Activated CD8-positive, alpha-beta T cell treated with anti-CD3 and anti-CD28 coated beads, Interleukin-2, amount 10 ng/mL, durations not matched to agents 7 days and 5 days (primary cell): ENCODE data around the gene ARNT2. TPM values are rescaled to one million over a fixed set of nuclear protein-coding genes. Genes with fewer than 3 reads are reported as not detected.

ENCODE experiments used
- ATAC-seq: fragments of 150-1000 bp; cut with Tn5 transposase; one replicate; pipeline ENCODE4 v1.10.0; 2021; ENCODE audit warnings: moderate library complexity
- CTCF ChIA-PET: fragments of 350-600 bp; sonication (Branson Sonifier 250); formaldehyde crosslinking; loops from one replicate; lab custom pipeline; 2021; ENCODE audit warnings: antibody characterized with exemption; lab: Charles Lee
- POLR2A ChIA-PET: fragments of 350-600 bp; sonication (Branson Sonifier 250); formaldehyde crosslinking; loops from one replicate; lab custom pipeline; 2021; ENCODE audit warnings: antibody characterized with exemption; lab: Charles Lee
- DNase-seq: peaks from one replicate; pipeline ENCODE4 v3.0.0-alpha.2; 2020
- H3K27ac Mint-ChIP-seq: one replicate; pipeline ENCODE4 v1.8.0; 2021; ENCODE audit warnings: mild to moderate bottlenecking, mixed read lengths
- H3K27me3 Mint-ChIP-seq: one replicate; pipeline ENCODE4 v1.8.0; 2021; ENCODE audit warnings: low read depth, mixed read lengths
- H3K36me3 Mint-ChIP-seq: one replicate; pipeline ENCODE4 v1.8.0; 2021; ENCODE audit warnings: low read depth, mixed read lengths
- H3K4me1 Mint-ChIP-seq: one replicate; pipeline ENCODE4 v1.8.0; 2021; ENCODE audit warnings: low read depth, mixed read lengths
- H3K4me3 Mint-ChIP-seq: one replicate; pipeline ENCODE4 v1.8.0; 2021; ENCODE audit warnings: mild to moderate bottlenecking, mixed read lengths
- H3K9me3 Mint-ChIP-seq: one replicate; pipeline ENCODE4 v1.8.0; 2022; ENCODE audit warnings: mixed read lengths; ENCODE audit not compliant: insufficient read depth
- total RNA-seq, 2 experiments: library from RNA; stranded (reverse); gene quantifications; one replicate each; pipeline ENCODE4 v1.2.3, GENCODE V29; 2021

ARNT2 gene
- total RNA-seq, 2 experiments from 2014 or later: not detected

DNA sequence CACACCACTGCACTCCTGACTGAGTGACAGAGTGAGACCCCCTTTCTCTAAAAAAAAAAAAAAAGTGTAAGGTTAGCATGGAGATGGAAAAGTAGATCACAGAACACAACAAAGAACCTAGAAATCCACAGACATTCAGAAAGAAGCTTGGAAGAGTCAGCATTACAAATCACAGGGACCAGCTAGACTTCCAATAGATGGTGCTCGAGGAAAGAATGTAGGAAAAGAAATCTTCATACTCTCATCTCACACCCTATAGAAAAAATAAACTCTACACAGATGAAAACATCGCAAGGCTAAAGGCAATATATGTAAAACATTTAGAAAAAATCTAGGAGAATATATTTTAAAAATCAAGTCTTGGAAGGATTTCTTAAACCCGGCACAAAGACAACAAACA is 196.4 kb downstream of the ARNT2 start:
- Mint-ChIP-seq H3K27me3 (peaks cover 9% of the 10 kb centered on the region), H3K4me3 (no peak overlapping the region), H3K36me3 (no peaks in the 10 kb centered on the region), H3K9me3 (no peaks in the 10 kb centered on the region), H3K27ac (no peak overlapping the region), H3K4me1 (no peaks in the 10 kb centered on the region)
- ATAC-seq (no peak), DNase-seq (no peak)
- ChIA-PET POLR2A (no interaction called here), CTCF (interaction anchor here (0.9 kb wide), 1 partner anchor 176 kb away, joined by 3 read pairs; no protein-coding TSS in a partner anchor)

DNA sequence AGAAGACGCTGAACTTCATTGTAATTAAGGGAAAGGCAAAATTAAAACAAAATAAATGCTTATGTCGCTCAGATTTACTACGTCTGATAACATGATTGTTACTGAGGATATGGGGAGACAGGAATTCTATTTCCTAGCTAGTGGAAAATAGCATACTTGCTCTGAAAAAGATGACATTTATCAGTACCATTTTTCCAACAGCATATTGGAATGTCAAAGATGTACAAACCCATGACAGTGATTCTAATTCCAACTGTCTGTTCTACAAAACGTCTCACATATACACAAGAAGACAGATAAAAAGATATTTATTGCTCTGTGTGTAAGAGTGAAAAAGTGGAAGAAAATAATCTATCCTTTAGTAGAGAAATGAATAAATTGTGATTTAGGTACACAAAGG is 197.1 kb downstream of the ARNT2 start:
- H3K4me3 Mint-ChIP-seq: no peak overlapping the region
- ChIA-PET POLR2A (no interaction called here), CTCF (no interaction called here)
- peaks cover 9% of the 10 kb centered on the region for H3K27me3 Mint-ChIP-seq
- DNase-seq: no peak
- ATAC-seq: no peak
- H3K9me3 Mint-ChIP-seq: no peaks in the 10 kb centered on the region
- no peak overlapping the region for H3K27ac Mint-ChIP-seq
- H3K4me1 Mint-ChIP-seq: no peaks in the 10 kb centered on the region
- H3K36me3 Mint-ChIP-seq: no peaks in the 10 kb centered on the region

DNA sequence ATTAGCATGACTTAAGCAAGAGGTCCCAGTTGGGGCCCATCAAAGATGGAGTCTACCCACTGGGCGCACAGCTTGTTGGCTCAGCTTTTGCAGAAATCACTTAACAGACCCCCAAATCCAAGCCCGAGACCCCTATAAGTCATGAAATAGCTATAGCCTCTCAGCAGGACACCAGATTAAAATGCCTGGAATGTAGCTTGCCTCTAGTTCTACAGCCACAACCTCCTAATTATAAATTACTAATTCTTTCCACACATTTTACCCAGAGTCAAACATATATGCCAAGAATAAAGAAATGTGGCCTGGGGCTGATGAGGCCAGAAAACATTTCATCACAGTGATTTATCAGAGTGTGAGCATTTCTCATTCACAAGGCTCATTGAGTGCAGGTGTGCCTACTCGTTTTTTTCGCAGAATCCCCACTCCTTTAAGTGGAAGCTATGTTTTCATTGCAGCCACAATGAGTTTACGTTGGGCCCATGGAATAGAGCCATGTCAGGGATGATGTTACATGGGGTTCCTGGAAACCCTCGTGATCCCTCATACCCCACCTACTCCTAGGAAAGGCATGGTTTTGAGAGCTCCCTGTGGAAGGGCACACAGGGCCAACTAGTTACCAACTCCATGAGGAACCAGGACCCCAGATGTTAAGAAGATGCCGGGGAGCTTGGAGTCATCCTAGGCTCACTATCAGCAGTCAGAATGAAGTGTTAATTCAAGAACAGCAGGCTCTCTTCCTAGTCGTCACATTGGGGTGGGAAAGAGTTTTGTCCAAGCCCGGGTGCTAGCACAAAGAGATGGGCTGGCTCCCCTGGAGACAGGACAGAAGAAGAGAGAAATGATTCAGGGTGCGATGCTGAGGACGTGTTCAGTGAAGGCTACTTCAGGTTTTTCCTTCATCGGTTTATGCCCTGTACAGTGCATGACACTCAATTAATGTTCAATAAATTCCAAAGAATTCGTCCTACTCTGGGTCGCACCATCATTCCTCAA is 200.7 kb downstream of the ARNT2 start:
- no peaks in the 10 kb centered on the region for H3K27me3 Mint-ChIP-seq
- no peak for DNase-seq
- H3K4me1 Mint-ChIP-seq: no peaks in the 10 kb centered on the region
- POLR2A ChIA-PET: no interaction called here
- ATAC-seq: no peak
- no peak overlapping the region for H3K4me3 Mint-ChIP-seq
- CTCF ChIA-PET: interaction anchor here (1.4 kb wide), 1 partner anchor 171 kb away, joined by 4 read pairs; no protein-coding TSS in a partner anchor
- no peaks in the 10 kb centered on the region for H3K36me3 Mint-ChIP-seq
- H3K9me3 Mint-ChIP-seq: no peaks in the 10 kb centered on the region
- H3K27ac Mint-ChIP-seq: no peak overlapping the region

DNA sequence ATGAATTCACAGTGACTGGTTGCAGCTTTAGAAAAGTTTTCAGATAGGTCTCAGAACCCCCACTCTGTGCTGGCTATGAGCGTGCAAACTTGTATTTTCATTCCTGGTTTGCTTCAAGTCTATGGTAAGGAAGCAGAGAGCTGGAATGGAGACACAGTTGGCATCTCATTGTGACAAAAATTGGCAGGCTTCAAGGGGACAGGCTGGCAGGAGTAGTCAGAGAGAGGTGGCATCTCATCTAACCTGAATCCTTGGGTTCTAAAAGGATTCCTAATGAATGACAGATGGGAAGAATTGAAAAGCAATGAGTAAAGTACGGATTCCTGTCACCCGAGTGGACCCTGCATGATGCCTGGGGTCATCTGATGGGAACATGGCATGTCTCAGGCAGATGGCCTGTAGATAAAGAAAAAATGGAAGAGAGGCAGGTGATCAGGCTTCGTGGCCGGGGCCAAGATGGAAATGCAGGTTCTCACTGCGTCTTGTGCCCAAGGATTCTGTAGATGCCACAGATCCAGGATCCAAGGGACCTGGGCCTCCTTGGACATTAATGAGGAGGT is 201.5 kb downstream of the ARNT2 start:
- H3K27me3 Mint-ChIP-seq: no peaks in the 10 kb centered on the region
- no peaks in the 10 kb centered on the region for H3K36me3 Mint-ChIP-seq
- no peak overlapping the region for H3K4me3 Mint-ChIP-seq
- ChIA-PET CTCF (interaction anchor here (1.4 kb wide), 1 partner anchor 171 kb away, joined by 4 read pairs; no protein-coding TSS in a partner anchor), POLR2A (no interaction called here)
- DNase-seq (no peak), ATAC-seq (no peak)
- no peaks in the 10 kb centered on the region for H3K4me1 Mint-ChIP-seq
- no peaks in the 10 kb centered on the region for H3K9me3 Mint-ChIP-seq
- no peak overlapping the region for H3K27ac Mint-ChIP-seq

DNA sequence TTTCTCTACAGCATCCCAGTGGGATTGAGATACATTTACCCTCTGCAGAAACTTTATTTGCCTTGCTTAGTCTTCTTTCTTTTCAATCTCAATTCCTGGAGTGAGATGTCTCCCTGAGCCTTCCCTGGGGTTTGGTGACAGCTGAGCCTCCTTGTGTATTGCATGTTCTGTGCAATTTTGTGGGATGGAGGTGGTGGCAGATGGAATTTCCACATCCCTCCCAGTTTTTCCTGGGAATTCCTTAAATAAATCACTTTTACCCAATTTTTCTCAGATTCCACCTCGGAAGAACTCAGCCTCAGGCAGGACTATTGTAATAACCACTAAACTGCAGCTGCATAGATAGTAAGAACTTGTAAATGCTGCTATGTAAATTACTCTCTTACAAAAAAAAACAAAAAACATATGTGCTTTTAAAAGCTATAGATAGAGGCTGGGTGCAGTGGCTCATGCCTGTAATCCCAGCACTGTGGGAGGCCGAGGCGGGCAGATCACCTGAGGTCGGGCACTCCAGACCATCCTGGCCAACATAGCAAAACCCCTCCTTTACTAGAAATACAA is 202.4 kb downstream of the ARNT2 start:
- ATAC-seq (no peak), DNase-seq (no peak)
- no peak overlapping the region for H3K27ac Mint-ChIP-seq
- no peaks in the 10 kb centered on the region for H3K9me3 Mint-ChIP-seq
- no peaks in the 10 kb centered on the region for H3K36me3 Mint-ChIP-seq
- no peak overlapping the region for H3K4me3 Mint-ChIP-seq
- H3K4me1 Mint-ChIP-seq: no peaks in the 10 kb centered on the region
- CTCF ChIA-PET: no interaction called here
- H3K27me3 Mint-ChIP-seq: no peaks in the 10 kb centered on the region
- POLR2A ChIA-PET: no interaction called here

DNA sequence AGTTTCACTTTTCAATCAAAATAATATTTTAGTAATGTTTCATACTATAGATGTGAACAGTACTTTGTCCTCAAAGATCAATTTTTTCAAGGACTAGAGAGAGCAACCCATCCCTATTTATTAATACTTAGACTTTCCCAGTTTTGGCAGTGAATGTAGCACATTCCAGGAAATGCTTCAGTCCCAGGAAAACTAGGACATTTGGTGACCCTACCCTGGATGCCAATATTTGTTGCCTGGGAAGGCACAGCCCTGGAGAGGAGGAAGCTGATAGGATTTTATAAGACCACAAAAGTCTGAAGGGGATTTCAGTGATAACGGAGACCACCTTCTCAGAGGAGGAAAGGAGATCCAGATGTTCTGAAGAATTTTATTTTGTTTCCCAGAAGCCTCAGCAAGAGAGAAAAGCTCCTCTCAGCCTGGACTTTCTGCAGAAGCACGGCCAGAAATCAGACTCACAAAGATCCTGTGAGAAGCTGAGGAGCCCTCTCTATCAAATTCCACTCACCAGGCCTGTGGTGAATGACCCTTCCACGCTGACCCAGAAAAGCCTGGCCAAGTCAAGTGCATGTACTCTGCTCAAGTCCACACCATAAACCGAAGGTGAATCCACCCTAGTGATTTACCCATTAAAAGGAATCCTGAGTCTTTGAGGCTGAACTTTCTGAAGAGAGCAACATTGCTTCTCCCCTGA is 203.3 kb downstream of the ARNT2 start:
- Mint-ChIP-seq H3K4me3 (no peak overlapping the region), H3K36me3 (no peaks in the 10 kb centered on the region), H3K27me3 (no peaks in the 10 kb centered on the region), H3K27ac (no peak overlapping the region), H3K9me3 (no peaks in the 10 kb centered on the region), H3K4me1 (no peaks in the 10 kb centered on the region)
- POLR2A ChIA-PET: no interaction called here
- DNase-seq (no peak), ATAC-seq (no peak)
- CTCF ChIA-PET: no interaction called here

DNA sequence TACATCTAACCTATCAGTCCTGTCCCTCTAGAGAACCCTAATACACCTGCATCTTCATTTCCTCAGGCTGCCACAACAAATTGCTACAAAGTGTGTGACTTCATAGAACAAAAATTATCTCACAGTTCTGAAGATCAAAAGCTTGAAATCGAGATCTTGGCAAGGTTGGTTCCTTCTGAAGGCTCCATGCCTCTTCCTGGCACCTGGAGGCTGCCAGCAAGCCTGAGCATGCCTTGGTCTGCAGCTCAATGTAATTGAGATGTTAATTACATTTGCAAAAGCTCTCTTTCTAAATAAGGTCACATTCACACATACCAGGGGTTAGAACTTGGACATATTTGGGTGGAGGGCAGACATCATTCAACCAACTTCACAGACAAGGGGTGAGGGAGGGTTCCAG is 204.5 kb downstream of the ARNT2 start:
- ChIA-PET POLR2A (no interaction called here), CTCF (no interaction called here)
- no peak overlapping the region for H3K4me3 Mint-ChIP-seq

DNA sequence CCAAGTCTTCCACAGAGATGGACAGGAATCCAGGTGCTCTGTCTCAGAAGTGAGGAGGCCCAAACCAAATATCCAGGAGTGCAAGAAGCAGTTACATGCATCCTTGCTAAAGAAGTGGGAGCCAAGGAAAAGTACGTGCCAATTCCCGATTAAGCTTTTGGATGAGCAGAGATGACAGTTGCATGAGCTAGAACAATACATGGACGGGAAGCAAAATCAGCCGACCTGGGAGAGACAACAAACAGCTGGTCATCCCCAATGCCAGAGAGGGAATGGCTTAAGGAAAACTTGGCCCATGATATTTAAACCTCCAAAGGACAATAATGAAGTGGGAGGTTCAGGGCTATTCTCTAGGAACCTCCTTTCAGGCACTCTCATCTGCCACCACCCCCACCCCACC is 204.9 kb downstream of the ARNT2 start:
- Mint-ChIP-seq H3K4me1 (no peaks in the 10 kb centered on the region), H3K27me3 (no peaks in the 10 kb centered on the region), H3K4me3 (no peak overlapping the region), H3K27ac (no peak overlapping the region), H3K9me3 (no peaks in the 10 kb centered on the region), H3K36me3 (no peaks in the 10 kb centered on the region)
- ATAC-seq (no peak), DNase-seq (no peak)
- CTCF ChIA-PET: no interaction called here
- POLR2A ChIA-PET: no interaction called here

More for the DNA sequence above, 204.5 kb downstream of the ARNT2 start:
- H3K27me3 Mint-ChIP-seq: no peaks in the 10 kb centered on the region
- H3K27ac Mint-ChIP-seq: no peak overlapping the region
- no peaks in the 10 kb centered on the region for H3K4me1 Mint-ChIP-seq
- DNase-seq: no peak
- no peaks in the 10 kb centered on the region for H3K9me3 Mint-ChIP-seq
- no peaks in the 10 kb centered on the region for H3K36me3 Mint-ChIP-seq
- no peak for ATAC-seq

DNA sequence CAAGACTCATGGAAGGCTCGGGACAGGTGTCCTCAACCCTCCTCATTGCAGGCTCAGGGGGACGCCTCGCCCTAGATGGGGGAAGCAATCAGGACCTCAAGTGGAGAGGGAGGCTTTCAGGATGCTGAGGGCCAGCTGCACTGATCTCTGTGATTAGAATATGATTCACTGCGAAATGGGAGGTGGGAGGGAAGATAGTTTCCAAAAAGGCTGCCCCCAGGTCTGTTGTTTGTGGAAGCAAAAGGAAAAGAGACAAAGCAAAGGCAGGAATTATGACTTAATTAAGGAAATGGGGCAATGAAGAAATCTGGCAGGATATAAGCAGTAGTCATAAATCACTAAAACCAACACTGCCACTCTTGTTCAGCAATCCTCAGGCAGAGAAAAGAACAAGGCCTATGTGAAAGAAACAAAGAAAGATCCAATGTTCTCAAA is 205.3 kb downstream of the ARNT2 start:
- ATAC-seq (no peak), DNase-seq (no peak)
- Mint-ChIP-seq H3K9me3 (no peaks in the 10 kb centered on the region), H3K4me1 (no peaks in the 10 kb centered on the region), H3K27ac (no peak overlapping the region), H3K36me3 (no peaks in the 10 kb centered on the region), H3K4me3 (no peak overlapping the region), H3K27me3 (no peaks in the 10 kb centered on the region)
- POLR2A ChIA-PET: no interaction called here
- CTCF ChIA-PET: no interaction called here

DNA sequence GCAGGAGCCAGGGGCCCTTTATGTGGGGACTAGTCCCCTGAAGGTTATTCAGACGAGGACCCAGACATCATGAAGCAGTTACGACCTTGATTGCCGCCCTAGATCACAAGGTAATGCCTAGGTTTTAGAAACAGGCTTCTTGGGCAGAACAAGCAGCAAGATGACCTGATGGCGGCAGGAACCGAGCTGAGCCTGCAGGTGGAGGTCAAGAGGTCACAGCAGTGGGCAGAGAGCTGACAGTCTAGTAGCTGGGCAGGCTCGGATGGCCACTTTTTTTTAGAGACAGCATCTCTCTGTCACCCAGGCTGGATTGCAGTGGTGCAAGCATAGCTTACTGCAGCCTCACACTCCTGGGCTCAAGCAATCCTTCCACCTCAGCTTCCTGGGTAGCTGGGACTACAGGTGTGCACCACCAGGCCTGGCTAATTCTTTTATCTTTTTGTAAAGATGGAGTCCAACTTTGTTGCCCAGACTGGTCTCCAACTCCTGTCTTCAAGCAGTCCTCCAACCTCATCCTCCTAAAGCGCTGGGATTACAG is 207.4 kb downstream of the ARNT2 start:
- Mint-ChIP-seq H3K36me3 (no peaks in the 10 kb centered on the region), H3K27ac (no peak overlapping the region), H3K4me3 (no peak overlapping the region), H3K27me3 (peaks cover 2% of the 10 kb centered on the region), H3K4me1 (no peaks in the 10 kb centered on the region), H3K9me3 (no peaks in the 10 kb centered on the region)
- DNase-seq (no peak), ATAC-seq (no peak)
- POLR2A ChIA-PET: no interaction called here
- CTCF ChIA-PET: no interaction called here

DNA sequence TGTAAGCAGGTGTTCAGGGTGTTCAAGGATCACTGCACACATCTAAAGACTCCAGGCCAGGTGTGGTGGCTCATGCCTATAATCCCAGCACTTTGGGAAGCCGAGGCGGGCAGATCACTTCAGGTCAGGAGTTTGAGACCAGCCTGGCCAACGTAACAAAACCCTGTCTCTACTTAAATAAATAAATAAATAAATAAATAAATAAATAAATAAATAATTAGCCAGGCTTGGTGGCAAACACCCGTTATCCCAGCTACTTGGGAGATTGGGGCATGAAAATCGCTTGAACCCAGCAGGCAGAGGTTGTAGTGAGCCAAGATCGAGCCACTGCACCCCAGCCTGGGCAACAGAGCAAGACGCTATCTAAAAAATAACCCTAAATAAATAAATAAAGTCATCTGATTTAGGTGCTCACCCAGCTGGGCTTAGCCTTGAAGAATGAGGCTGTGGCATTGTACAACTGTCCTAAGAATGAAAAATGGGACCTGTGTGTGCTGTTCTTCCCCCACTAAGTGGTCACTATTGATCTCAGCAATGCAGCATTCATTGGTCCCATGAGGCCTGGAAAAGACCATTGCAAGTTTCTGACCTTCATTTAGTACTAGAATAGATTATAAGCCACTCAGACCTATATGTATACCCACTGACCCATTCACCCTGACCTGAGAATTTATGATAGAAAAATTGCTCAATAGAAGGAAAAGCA is 208.1 kb downstream of the ARNT2 start:
- no peaks in the 10 kb centered on the region for H3K9me3 Mint-ChIP-seq
- ATAC-seq (no peak), DNase-seq (no peak)
- no peak overlapping the region for H3K27ac Mint-ChIP-seq
- no peaks in the 10 kb centered on the region for H3K4me1 Mint-ChIP-seq
- no peak overlapping the region for H3K4me3 Mint-ChIP-seq
- ChIA-PET POLR2A (no interaction called here), CTCF (no interaction called here)
- H3K36me3 Mint-ChIP-seq: no peaks in the 10 kb centered on the region
- peaks cover 2% of the 10 kb centered on the region for H3K27me3 Mint-ChIP-seq
